ENCODE data around the gene PLCH2.
A peak's percentile ranks its signal among the peaks of the same experiment; 100 is the strongest.

The PLCH2 gene

GRCh38 chr1:2516124-2516523 lies 40.0 kb downstream of the PLCH2 start:
- DNase-seq: no peak

- DNase-seq: no peak
Measured at GRCh38 chr1:2516946-2517345, 40.9 kb downstream of the PLCH2 start.

GRCh38 chr1:2517966-2518365 lies 41.9 kb downstream of the PLCH2 start:
- DNase-seq: no peak

- no peak for DNase-seq
Measured at GRCh38 chr1:2518528-2518927, 42.4 kb downstream of the PLCH2 start.

- DNase-seq: no peak
Measured at GRCh38 chr1:2519029-2519685, 43.1 kb downstream of the PLCH2 start.

GRCh38 chr1:2519729-2520128 lies 43.6 kb downstream of the PLCH2 start:
- no peak for DNase-seq

GRCh38 chr1:2520206-2520605 lies 44.1 kb downstream of the PLCH2 start:
- no peak for DNase-seq

- DNase-seq: no peak
Measured at GRCh38 chr1:2520806-2521205, 44.7 kb downstream of the PLCH2 start.

- no peak for DNase-seq
Measured at GRCh38 chr1:2522230-2522629, 46.1 kb downstream of the PLCH2 start.

- DNase-seq: no peak
Measured at GRCh38 chr1:2523191-2523890, 47.3 kb downstream of the PLCH2 start.

GRCh38 chr1:2523891-2524609 lies 48.0 kb downstream of the PLCH2 start:
- no peak for DNase-seq

GRCh38 chr1:2525572-2525919 lies 49.5 kb downstream of the PLCH2 start:
- DNase-seq: no peak

GRCh38 chr1:2525920-2526823 lies 50.1 kb downstream of the PLCH2 start, which contains the start of gene PANK4:
TSS of gene PANK4 (minus strand) at chr1:2526596. CDS start at chr1:2526587, 9 bp downstream.
- peak; percentile 62 for DNase-seq

GRCh38 chr1:2526824-2527555 lies 50.9 kb downstream of the PLCH2 start:
- DNase-seq: no peak

GRCh38 chr1:2527556-2527860 lies 51.4 kb downstream of the PLCH2 start:
- DNase-seq: no peak

GRCh38 chr1:2528016-2528415 lies 51.9 kb downstream of the PLCH2 start:
- DNase-seq: no peak

GRCh38 chr1:2528611-2528965 lies 52.5 kb downstream of the PLCH2 start:
- no peak for DNase-seq

GRCh38 chr1:2528966-2529783 lies 53.1 kb downstream of the PLCH2 start:
- DNase-seq: no peak

GRCh38 chr1:2529784-2530512 lies 53.9 kb downstream of the PLCH2 start, which contains the start of gene HES5:
TSS of gene HES5 (minus strand) at chr1:2530263. CDS start at chr1:2530164, 99 bp downstream.
- no peak for DNase-seq

GRCh38 chr1:2530513-2531361 lies 54.6 kb downstream of the PLCH2 start:
- DNase-seq: peak; percentile 64
